OCI-LY3 (cell line): ENCODE data around the gene CACNA1G.

Experiments
- H2AFZ ChIP-seq: fragments of 200-600, 300-600 bp; shearing (Covaris generic); 2 replicates; pipeline ENCODE4 v1.6.0; 2014; ENCODE audit warnings: antibody characterized with exemption, low read depth, low read length
- H3K27ac ChIP-seq: fragments of 200-600, 300-600 bp; sonication (generic); 2 replicates; pipeline ENCODE4 v1.5.1; 2014; ENCODE audit warnings: mild to moderate bottlenecking, low read length, moderate library complexity, mixed read lengths
- H3K27me3 ChIP-seq: fragments of 200-600, 300-600 bp; sonication (generic); 2 replicates; pipeline ENCODE4 v1.6.1; 2014; ENCODE audit warnings: low read depth, low read length, mixed read lengths
- H3K36me3 ChIP-seq: fragments of 200-600, 300-600 bp; sonication (generic); replicated peaks from 2 replicates; pipeline ENCODE3; 2014; ENCODE audit warnings: low read depth, low read length, mixed read lengths
- H3K4me1 ChIP-seq: fragments of 300-600, 200-600 bp; sonication (generic); 2 replicates; pipeline ENCODE4 v1.6.1; 2014; ENCODE audit warnings: low read length, mixed read lengths
- H3K4me2 ChIP-seq: fragments of 200-600, 300-600 bp; sonication (generic); 2 replicates; pipeline ENCODE4 v1.6.1; 2014; ENCODE audit warnings: low read length, mixed read lengths
- H3K4me3 ChIP-seq: fragments of 300-600, 200-600 bp; sonication (generic); 2 replicates; pipeline ENCODE4 v1.5.1; 2014; ENCODE audit warnings: antibody characterized with exemption, mild to moderate bottlenecking, low read length, moderate library complexity
- H3K79me2 ChIP-seq: fragments of 300-600, 200-600 bp; shearing (Covaris generic); 2 replicates; pipeline ENCODE4 v1.6.1; 2014; ENCODE audit warnings: mild to moderate bottlenecking, low read length, mixed read lengths
- H3K9ac ChIP-seq: fragments of 300-600, 200-600 bp; shearing (Covaris generic); 2 replicates; pipeline ENCODE4 v1.6.0; 2014; ENCODE audit warnings: mild to moderate bottlenecking, low read length, moderate library complexity
- H3K9me3 ChIP-seq: fragments of 200-600, 300-600 bp; shearing (Covaris generic); 2 replicates; pipeline ENCODE4 v1.6.1; 2014; ENCODE audit warnings: low read length, mixed read lengths; ENCODE audit not compliant: insufficient read depth
- H4K20me1 ChIP-seq: fragments of 200-600, 300-600 bp; sonication (generic); 2 replicates; pipeline ENCODE4 v1.6.1; 2016; ENCODE audit warnings: low read length, mixed read lengths; ENCODE audit not compliant: insufficient read depth
- CTCF ChIP-seq: fragments of 200-600, 300-600 bp; sonication (generic); IDR thresholded peaks from 2 replicates; pipeline ENCODE4 v1.5.1; 2014; ENCODE audit warnings: antibody characterized with exemption, low read length, low read depth
- EZH2phosphoT487 ChIP-seq: fragments of 200-600 bp; shearing (Covaris generic); IDR thresholded peaks from 2 replicates; pipeline ENCODE4 v1.6.1; 2018; ENCODE audit warnings: antibody characterized with exemption, mixed run types, low read depth

Gene CACNA1G

GRCh38 chr17:50634915-50635731 lies 74.6 kb downstream of the CACNA1G start:
- Histone ChIP-seq H3K27me3 (peaks cover 7% of the 10 kb centered on the region; the same call in 1 of the 2 replicates), H3K9ac (no peak overlapping the region), H3K9me3 (no peaks in the 10 kb centered on the region), H3K36me3 (no peaks in the 10 kb centered on the region), H2AFZ (no peak overlapping the region), H3K27ac (no peak overlapping the region), H3K4me3 (no peak overlapping the region), H3K79me2 (no peaks in the 10 kb centered on the region), H3K4me1 (peaks cover 21% of the 10 kb centered on the region), H3K4me2 (no peak overlapping the region), H4K20me1 (no peaks in the 10 kb centered on the region)
- TF ChIP-seq CTCF (no peak), EZH2phosphoT487 (no peak)

GRCh38 chr17:50635732-50635981 lies 75.1 kb downstream of the CACNA1G start:
- Histone ChIP-seq H2AFZ (no peak overlapping the region), H3K4me2 (no peak overlapping the region), H3K36me3 (no peaks in the 10 kb centered on the region), H3K9me3 (no peaks in the 10 kb centered on the region), H3K4me1 (peaks cover 21% of the 10 kb centered on the region), H3K79me2 (no peaks in the 10 kb centered on the region), H4K20me1 (no peaks in the 10 kb centered on the region), H3K27me3 (0 out of 2 replicates have a peak, but pooled peaks cover 5% of the 10 kb centered on the region), H3K4me3 (no peak overlapping the region), H3K9ac (no peak overlapping the region), H3K27ac (no peak overlapping the region)
- no peak for TF ChIP-seq EZH2phosphoT487
- no peak for TF ChIP-seq CTCF

- no peaks in the 10 kb centered on the region for H3K79me2 ChIP-seq
- peaks cover 27% of the 10 kb centered on the region for H3K4me1 ChIP-seq
- H3K9me3 ChIP-seq: no peaks in the 10 kb centered on the region
- H4K20me1 ChIP-seq: no peaks in the 10 kb centered on the region
- no peak overlapping the region for H2AFZ ChIP-seq
- no peak overlapping the region for H3K9ac ChIP-seq
- H3K4me3 ChIP-seq: no peak overlapping the region
- H3K4me2 ChIP-seq: no peak overlapping the region
- H3K36me3 ChIP-seq: no peaks in the 10 kb centered on the region
- no peak overlapping the region for H3K27ac ChIP-seq
- no peak for TF ChIP-seq CTCF
- TF ChIP-seq EZH2phosphoT487: no peak
- H3K27me3 ChIP-seq: 0 out of 2 replicates have a peak, but pooled peaks cover 5% of the 10 kb centered on the region
Observed at GRCh38 chr17:50635982-50636803, 75.7 kb downstream of the CACNA1G start.

- Histone ChIP-seq H3K9me3 (no peaks in the 10 kb centered on the region), H3K9ac (no peak overlapping the region), H3K79me2 (no peaks in the 10 kb centered on the region), H2AFZ (no peak overlapping the region), H3K27ac (no peak overlapping the region), H3K4me2 (no peak overlapping the region), H3K27me3 (0 out of 2 replicates have a peak, but pooled peaks cover 5% of the 10 kb centered on the region), H3K36me3 (no peaks in the 10 kb centered on the region), H4K20me1 (no peaks in the 10 kb centered on the region), H3K4me3 (no peak overlapping the region), H3K4me1 (peaks cover 29% of the 10 kb centered on the region)
- TF ChIP-seq CTCF (no peak), EZH2phosphoT487 (no peak)
Observed at GRCh38 chr17:50636804-50637195, 76.3 kb downstream of the CACNA1G start.
